GF-D8 (cell line): ENCODE measurements around the gene TSPAN17.

Experiments
- DNase-seq: peaks from one replicate; lab custom pipeline; 2025; lab: John Stamatoyannopoulos, UW

Gene TSPAN17

GRCh38 chr5:176660530-176660859 is 13.2 kb downstream of the TSPAN17 start:
- DNase-seq: no peak

GRCh38 chr5:176660860-176661641 is 13.8 kb downstream of the TSPAN17 start:
- peak; percentile 20 for DNase-seq

GRCh38 chr5:176661676-176662075 is 14.4 kb downstream of the TSPAN17 start:
- DNase-seq: no peak

- DNase-seq: no peak
These were observed 15.4 kb downstream of the TSPAN17 start for GRCh38 chr5:176662371-176663333.

GRCh38 chr5:176663566-176663965 is 16.3 kb downstream of the TSPAN17 start:
- DNase-seq: no peak

GRCh38 chr5:176664479-176664878 is 17.2 kb downstream of the TSPAN17 start:
- no peak for DNase-seq

- DNase-seq: no peak
These were observed 17.6 kb downstream of the TSPAN17 start for GRCh38 chr5:176664886-176665285.

GRCh38 chr5:176665517-176665916 is 18.2 kb downstream of the TSPAN17 start:
- no peak for DNase-seq

GRCh38 chr5:176667637-176668036 is 20.4 kb downstream of the TSPAN17 start:
- DNase-seq: no peak

- DNase-seq: no peak
These were observed 23.2 kb downstream of the TSPAN17 start for GRCh38 chr5:176670449-176670848.

- no peak for DNase-seq
These were observed 24.1 kb downstream of the TSPAN17 start for GRCh38 chr5:176671399-176671798.

GRCh38 chr5:176671890-176672747 is 24.8 kb downstream of the TSPAN17 start:
- no peak for DNase-seq

- DNase-seq: no peak
These were observed 26.6 kb downstream of the TSPAN17 start for GRCh38 chr5:176673651-176674583.

GRCh38 chr5:176674799-176675198 is 27.5 kb downstream of the TSPAN17 start:
- no peak for DNase-seq

- no peak for DNase-seq
These were observed 28.5 kb downstream of the TSPAN17 start for GRCh38 chr5:176675676-176676360.

- DNase-seq: peak; percentile 40
These were observed 29.1 kb downstream of the TSPAN17 start for GRCh38 chr5:176676361-176676824.

- no peak for DNase-seq
These were observed 30.1 kb downstream of the TSPAN17 start for GRCh38 chr5:176677209-176677939.

GRCh38 chr5:176678584-176678983 is 31.3 kb downstream of the TSPAN17 start:
- no peak for DNase-seq
